Erythroblast (primary cell): ENCODE results near the gene ZSWIM8.

ENCODE experiments used
- DNase-seq, 2 experiments: peaks; one replicate each; lab custom pipeline; 2025; lab: John Stamatoyannopoulos, UW
- GATA1 ChIP-seq: IDR thresholded peaks from 2 replicates; pipeline ENCODE4 v1.6.1; 2011; ENCODE audit warnings: low read depth, mild to moderate bottlenecking, control low read depth, low read length, moderate library complexity
- POLR2A ChIP-seq: IDR thresholded peaks from 2 replicates; pipeline ENCODE4 v1.6.1; 2011; ENCODE audit warnings: mild to moderate bottlenecking, low read length

The ZSWIM8 gene

DNA sequence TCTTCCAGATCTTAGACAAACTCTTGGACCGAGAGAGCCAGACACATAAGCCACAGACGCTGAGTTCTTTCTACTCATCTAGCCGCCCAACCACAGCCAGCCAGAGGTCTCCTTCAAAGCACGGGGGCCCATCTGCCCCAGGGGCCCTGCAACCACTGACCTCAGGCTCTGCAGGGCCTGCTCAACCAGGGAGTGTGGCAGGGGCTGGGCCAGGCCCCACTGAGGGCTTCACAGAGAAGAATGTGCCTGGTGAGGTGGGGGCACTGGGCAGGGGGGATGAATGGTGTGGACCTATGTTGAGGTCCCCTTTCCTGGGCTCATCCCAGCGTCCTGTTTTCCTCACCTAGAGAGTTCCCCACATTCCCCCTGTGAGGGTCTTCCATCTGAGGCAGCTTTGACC, 11.4 kb downstream of the ZSWIM8 start:
- no peak for TF ChIP-seq GATA1
- no peak for TF ChIP-seq POLR2A
- no peak for DNase-seq

DNA sequence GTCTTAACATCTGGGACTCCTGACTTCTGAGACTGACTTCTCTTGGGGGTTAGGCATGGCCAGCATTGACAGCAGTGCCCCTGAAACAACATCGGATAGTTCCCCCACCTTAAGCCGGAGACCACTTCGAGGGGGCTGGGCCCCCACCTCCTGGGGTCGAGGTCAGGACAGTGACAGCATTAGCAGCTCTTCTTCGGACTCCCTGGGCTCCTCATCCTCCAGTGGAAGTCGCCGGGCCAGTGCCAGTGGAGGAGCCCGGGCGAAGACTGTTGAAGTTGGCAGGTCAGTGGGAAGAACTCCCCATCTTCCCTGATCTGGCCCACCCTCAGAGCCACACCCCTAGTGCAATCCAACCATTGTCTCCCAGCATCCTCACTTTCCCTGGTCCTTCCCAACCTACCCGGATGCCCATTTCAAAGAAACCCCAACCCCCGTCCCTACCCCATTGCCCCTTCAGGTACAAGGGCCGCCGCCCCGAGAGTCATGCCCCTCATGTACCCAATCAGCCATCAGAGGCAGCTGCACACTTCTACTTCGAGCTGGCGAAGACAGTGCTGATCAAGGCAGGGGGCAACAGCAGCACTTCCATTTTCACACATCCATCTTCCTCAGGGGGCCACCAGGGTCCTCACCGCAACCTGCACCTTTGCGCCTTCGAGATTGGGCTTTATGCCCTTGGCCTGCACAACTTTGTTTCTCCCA, 12.1 kb downstream of the ZSWIM8 start:
- no peak for DNase-seq
- TF ChIP-seq POLR2A (no peak), GATA1 (no peak)

- DNase-seq, result no peak
- no peak for TF ChIP-seq GATA1
- TF ChIP-seq POLR2A, result no peak
These were observed 12.7 kb downstream of the ZSWIM8 start for GRCh38 chr10:73798087-73798486.

GRCh38 chr10:73798927-73799560, 13.6 kb downstream of the ZSWIM8 start:
- TF ChIP-seq POLR2A (peak; percentile 8), GATA1 (no peak)
- DNase-seq, result no peak

DNA sequence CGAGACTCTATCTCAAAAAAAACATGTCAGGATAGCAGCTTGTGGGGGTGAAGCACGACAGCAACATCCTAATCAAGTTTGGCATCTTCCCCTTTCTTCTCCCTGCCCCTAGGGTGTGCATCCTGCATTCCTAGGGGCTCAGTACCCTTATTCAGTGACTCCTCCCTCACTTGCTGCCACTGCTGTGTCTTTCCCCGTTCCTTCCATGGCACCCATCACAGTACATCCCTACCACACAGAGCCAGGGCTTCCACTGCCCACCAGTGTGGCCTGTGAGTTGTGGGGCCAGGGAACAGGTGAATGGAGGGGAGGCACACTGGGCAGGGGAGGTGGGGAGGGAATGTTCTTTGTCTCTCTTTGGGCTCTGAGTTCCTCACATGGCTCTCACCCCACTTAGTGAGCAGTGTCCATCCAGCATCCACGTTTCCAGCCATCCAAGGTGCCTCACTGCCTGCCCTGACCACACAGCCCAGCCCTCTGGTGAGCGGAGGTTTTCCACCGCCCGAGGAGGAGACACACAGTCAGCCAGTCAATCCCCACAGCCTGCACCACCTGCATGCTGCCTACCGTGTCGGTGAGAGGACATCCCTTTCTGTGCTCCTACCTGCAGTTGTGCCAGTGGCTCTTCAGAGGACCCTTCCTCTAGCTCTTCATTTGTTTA, 14.6 kb downstream of the ZSWIM8 start:
- no peak for DNase-seq
- TF ChIP-seq GATA1, result no peak
- TF ChIP-seq POLR2A, result no peak

GRCh38 chr10:73800560-73801252, 15.3 kb downstream of the ZSWIM8 start:
- no peak for TF ChIP-seq POLR2A
- TF ChIP-seq GATA1, result no peak
- DNase-seq, result no peak

DNA sequence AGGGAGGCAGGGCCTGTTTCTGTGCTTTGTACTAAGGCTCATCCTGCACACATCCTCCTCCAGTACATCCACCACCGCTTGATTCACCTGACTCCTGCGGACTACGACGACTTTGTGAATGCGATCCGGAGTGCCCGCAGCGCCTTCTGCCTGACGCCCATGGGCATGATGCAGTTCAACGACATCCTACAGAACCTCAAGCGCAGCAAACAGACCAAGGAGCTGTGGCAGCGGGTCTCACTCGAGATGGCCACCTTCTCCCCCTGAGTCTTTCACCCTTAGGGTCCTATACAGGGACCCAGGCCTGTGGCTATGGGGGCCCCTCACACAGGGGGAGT, 15.8 kb downstream of the ZSWIM8 start:
- no peak for DNase-seq
- TF ChIP-seq POLR2A, result no peak
- TF ChIP-seq GATA1, result no peak

DNA sequence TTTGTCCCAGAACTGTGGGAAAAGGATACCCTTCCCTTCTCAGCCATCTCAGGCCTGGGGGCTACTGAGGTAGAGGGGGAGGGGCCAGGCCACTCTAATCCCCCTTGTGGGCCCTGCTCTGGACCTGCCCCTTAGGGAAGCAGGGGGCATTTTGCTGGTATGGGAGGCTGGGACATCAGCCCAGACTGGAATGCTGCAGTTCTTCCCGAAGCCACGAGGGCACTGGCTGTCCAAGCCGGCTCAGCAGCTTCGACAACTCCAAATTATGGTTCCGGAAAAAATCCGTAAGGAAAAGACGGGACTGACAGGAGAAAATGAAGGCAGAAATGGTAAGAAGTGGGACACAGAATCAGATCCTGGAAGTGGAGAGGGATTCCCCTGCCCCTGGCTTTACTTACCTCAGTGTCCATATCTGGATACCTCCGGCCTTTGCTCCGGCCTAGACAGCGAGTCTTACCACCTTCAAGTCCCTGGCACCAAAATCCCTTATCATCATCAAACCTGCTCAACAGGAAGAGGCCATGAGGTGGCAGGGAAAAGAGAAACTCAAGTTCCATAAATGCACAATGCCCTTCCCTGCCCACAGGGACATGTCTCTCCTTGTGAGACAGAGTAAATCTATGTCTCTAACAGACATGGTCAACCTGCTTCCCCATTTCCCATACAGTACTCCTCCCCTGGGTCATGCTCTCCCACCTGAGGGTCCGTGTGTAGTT, 17.0 kb downstream of the ZSWIM8 start:
- DNase-seq, result no peak
- TF ChIP-seq POLR2A (no peak), GATA1 (no peak)

GRCh38 chr10:73803680-73804286, 18.4 kb downstream of the ZSWIM8 start:
- TF ChIP-seq POLR2A, result no peak
- no peak for TF ChIP-seq GATA1
- no peak for DNase-seq

GRCh38 chr10:73806176-73806950, 21.0 kb downstream of the ZSWIM8 start:
- TF ChIP-seq GATA1 (no peak), POLR2A (no peak)
- no peak for DNase-seq

DNA sequence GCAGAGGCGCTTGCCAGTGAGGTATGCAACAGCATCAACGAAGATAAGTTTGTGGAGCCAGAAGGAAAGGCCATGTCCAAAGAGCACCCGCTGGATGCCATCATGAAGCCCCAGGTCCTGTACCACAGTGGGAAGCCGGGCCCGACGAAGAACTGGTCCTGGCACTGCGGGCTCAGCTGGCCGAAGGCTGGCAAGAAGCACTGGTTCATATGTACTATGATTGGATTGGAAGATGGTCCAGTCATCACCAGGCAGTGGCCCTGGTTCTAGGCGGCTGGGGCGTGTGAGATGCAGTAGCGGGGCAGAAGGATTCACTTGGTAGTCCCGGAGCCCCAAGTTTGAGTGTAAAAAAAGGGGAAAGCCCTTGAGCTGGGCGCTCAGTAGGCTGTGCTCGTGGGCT, 22.1 kb downstream of the ZSWIM8 start:
- no peak for DNase-seq
- TF ChIP-seq GATA1, result no peak
- TF ChIP-seq POLR2A, result no peak
